NT2/D1 (cell line): Measurements from ENCODE around the gene SLC6A7.

Experiments used
- DNase-seq: peaks from one replicate; pipeline ENCODE4 v3.0.0-alpha.2; 2011; ENCODE audit warnings: low read depth, low spot score
- H3K27me3 ChIP-seq: 2 replicates; pipeline ENCODE4 v1.6.0; 2011; ENCODE audit warnings: mild to moderate bottlenecking; ENCODE audit not compliant: insufficient read length, insufficient read depth
- H3K36me3 ChIP-seq: 2 replicates; pipeline ENCODE4 v1.6.1; 2011; ENCODE audit warnings: mild to moderate bottlenecking, low read length, mixed read lengths; ENCODE audit not compliant: insufficient read depth, insufficient read length
- H3K4me1 ChIP-seq: 2 replicates; pipeline ENCODE4 v1.5.1; 2011; ENCODE audit not compliant: insufficient read depth, insufficient read length
- H3K4me3 ChIP-seq: 2 replicates; pipeline ENCODE4 v1.5.1; 2011; ENCODE audit warnings: low read depth; ENCODE audit not compliant: insufficient read length
- H3K9ac ChIP-seq: 2 replicates; pipeline ENCODE4 v1.6.0; 2011; ENCODE audit warnings: low read depth; ENCODE audit not compliant: insufficient read length
- H3K9me3 ChIP-seq: 2 replicates; pipeline ENCODE4 v1.5.1; 2011; ENCODE audit warnings: mild to moderate bottlenecking, low read length; ENCODE audit not compliant: insufficient read depth
- SUZ12 ChIP-seq: IDR thresholded peaks from 2 replicates; pipeline ENCODE4 v1.6.1; 2011; ENCODE audit not compliant: insufficient read length, insufficient read depth; ENCODE audit errors: extremely low read depth
- YY1 ChIP-seq: IDR thresholded peaks from 2 replicates; pipeline ENCODE4 v1.6.1; 2011; ENCODE audit not compliant: insufficient read length, insufficient read depth
- ZNF274 ChIP-seq: IDR thresholded peaks from 2 replicates; pipeline ENCODE4 v1.6.1; 2011; ENCODE audit warnings: mild to moderate bottlenecking, low read depth, low read length

SLC6A7 gene

DNA sequence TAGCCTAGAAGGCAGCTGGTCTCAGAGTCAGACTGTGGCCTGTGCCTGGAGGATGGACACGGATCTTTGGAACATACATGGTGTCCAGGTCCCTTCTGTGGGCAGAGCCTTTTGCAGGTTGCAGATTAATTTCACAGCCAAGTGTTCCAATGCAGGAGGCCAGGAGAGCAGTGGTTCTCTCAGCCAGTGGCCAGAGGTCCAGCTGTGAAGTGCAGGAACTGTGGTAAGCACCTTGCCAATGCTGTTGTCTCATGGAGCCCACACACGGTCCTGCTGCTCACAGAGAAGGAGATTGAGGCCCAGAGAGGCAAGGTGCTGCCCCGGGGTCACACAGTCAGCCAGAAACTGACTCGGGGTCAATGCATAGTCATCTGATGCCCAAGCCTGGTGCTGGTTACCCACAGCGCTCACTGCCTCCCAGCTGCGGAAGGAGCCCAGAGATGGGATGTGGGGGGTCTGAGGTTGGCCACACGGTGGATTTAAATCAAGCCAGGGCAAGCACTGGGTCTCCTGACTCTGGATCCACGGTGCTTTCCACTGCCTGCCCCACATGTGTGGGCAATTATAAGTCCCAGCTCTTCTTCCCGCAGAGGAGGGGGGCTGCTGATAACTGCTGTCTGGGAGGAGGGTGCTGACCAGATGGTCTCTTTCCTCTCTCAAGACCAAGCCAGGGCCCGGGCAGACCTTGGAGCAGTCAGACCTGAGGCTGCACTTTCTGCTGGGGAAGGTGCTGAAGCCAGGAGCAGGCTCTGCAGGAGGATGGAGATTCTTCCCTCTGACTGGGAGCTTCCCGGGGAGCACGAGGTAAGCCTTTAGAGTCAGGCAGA is 37.0 kb upstream of the SLC6A7 start:
- TF ChIP-seq SUZ12 (no peak), YY1 (no peak), ZNF274 (no peak)
- H3K9me3 ChIP-seq, result no peaks in the 10 kb centered on the region
- no peak for DNase-seq
- peaks cover 34% of the 10 kb centered on the region for H3K36me3 ChIP-seq
- no peak overlapping the region for H3K4me3 ChIP-seq
- peaks cover 16% of the 10 kb centered on the region for H3K4me1 ChIP-seq
- H3K9ac ChIP-seq, result no peak overlapping the region
- H3K27me3 ChIP-seq, result peaks cover 11% of the 10 kb centered on the region

DNA sequence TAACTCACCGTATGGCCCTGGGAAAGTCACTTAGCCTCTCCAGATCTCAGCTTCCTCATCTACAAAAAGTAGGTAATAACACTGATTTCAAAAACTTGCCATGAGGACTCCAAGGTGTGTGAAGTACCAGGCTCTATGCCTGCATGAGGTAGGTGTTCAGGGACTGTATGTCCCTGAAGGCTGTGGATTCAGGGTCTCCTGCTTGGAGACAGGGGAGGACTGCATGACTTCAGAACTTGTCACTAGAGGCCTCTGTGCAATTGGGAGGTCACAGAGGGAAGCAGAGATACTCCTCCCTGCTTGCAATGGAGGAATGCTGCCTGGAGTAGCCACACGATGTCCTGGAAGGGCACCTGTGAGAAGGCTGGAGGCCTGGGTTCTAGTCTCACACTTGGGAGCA is 36.4 kb upstream of the SLC6A7 start:
- H3K9ac ChIP-seq, result peak overlapping the region; percentile 4
- no peak for DNase-seq
- no peak overlapping the region for H3K4me3 ChIP-seq

DNA sequence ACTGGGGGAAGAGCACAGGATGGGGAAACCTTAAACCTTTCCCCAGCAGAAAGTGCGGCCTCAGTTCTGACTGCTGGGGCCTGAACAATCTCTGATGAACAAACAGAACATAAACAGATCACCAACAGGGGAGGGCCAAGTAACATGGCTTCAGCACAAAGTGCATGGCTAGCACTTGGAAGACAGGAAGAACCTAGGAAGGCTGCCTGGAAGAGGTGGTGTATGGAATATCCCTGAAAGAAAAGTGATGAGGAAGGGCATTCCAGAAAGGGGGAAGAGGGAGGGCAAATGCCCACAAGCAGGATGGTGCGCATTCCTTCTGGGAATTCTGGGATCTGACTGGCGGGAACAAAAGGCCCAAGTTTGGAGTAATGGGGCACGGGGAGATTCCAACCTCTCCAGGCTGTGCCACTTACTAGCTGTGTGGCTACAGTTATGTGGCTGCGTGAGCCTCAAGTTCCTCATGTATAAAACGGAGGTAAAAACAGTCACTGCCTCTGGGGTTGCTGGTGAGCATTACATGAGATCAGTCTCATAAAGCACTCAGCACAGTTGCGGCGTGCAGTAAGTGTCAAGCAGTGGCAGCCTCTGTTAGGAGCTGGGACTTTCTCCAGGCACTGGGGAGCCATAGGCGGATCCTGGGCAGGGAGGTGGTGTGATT is 35.8 kb upstream of the SLC6A7 start:
- TF ChIP-seq YY1 (no peak), SUZ12 (no peak), ZNF274 (no peak)
- Histone ChIP-seq H3K4me3 (no peak overlapping the region), H3K4me1 (peaks cover 16% of the 10 kb centered on the region), H3K9me3 (no peaks in the 10 kb centered on the region), H3K27me3 (peaks cover 18% of the 10 kb centered on the region), H3K36me3 (peaks cover 25% of the 10 kb centered on the region), H3K9ac (peak overlapping the region; percentile 43)
- DNase-seq, result no peak

More for the DNA sequence above, 36.4 kb upstream of the SLC6A7 start:
- H3K9me3 ChIP-seq, result no peaks in the 10 kb centered on the region
- no peak for TF ChIP-seq YY1
- TF ChIP-seq SUZ12, result no peak
- no peak for TF ChIP-seq ZNF274
- peaks cover 13% of the 10 kb centered on the region for H3K27me3 ChIP-seq
- peaks cover 31% of the 10 kb centered on the region for H3K36me3 ChIP-seq
- peaks cover 16% of the 10 kb centered on the region for H3K4me1 ChIP-seq

DNA sequence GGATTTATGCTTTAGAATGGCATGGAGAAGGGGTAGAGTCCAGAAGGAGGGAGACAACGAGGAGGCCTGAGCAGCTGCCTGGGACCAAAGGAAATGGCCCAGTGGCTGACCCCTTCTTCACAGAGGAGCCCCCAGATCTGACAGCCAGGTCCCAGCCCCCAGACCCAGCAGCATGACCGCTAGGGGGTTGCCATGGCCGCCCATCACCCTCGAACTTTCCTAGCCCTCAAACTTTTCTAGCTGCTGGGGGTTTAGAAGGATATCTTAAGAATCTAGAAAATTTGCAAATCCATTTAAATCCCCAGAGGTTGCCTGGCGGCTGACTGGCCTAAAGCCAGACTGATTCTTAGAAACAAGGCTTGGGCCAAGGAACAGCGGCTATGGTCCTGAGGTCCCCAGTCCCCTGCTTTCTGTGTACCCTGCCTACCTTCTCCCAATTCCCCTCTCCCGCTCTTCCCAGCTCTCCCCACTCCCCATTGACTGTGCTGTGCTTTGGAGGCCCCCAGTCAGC is 35.2 kb upstream of the SLC6A7 start:
- H3K4me3 ChIP-seq, result peak overlapping the region; percentile 11
- DNase-seq, result no peak
- peak overlapping the region; percentile 70 for H3K9ac ChIP-seq
- H3K9me3 ChIP-seq, result no peaks in the 10 kb centered on the region
- H3K27me3 ChIP-seq, result peaks cover 18% of the 10 kb centered on the region
- TF ChIP-seq YY1, result no peak
- TF ChIP-seq ZNF274, result no peak
- TF ChIP-seq SUZ12, result no peak
- peaks cover 23% of the 10 kb centered on the region for H3K36me3 ChIP-seq
- peaks cover 16% of the 10 kb centered on the region for H3K4me1 ChIP-seq

DNA sequence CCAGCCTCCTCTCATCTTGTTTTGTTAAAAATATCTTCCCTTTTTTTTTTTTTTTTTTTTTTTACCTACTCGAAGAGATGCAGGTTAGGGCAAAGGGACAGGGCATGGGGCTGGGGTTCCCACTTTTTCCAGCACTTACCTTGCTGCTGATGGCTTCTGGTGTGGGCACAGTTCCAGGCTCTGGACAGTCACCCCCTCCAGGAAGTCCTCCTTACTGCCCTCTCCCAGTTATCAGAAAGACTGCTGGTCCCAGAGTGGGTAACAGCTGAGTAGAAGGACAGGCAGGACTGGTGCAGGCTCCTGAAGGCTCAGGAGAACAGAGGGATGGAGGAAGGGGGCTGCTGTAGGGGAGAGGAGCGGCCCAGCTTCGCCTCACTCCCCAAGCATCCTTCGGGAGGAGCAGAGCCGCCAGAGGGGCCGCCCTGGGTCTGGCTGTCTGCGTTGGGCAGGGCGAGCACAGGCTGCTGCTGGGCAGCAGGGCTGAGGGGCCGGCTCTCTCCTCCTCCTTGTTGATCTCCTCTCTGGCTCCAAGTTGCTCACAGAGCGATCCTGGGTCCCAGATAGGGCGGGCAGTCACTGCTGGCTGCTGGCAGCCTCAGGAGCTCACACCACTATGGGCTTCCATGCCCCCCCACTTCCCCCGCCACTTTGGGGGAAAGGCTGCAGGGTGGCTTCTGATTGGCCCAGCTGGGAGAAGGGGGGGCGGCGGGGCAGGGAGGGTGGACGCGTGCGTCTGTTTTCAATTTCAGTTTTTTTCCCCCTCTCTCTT is 34.4 kb upstream of the SLC6A7 start, which contains the start of gene PDGFRB:
PDGFRB (minus strand) TSS at position 588 of the 769 bp plus-strand sequence. CDS start 18,798 bp downstream, outside the sequence.
- Histone ChIP-seq H3K36me3 (peaks cover 23% of the 10 kb centered on the region), H3K4me1 (peaks cover 22% of the 10 kb centered on the region)

GRCh38 chr5:150156027-150156368 is 33.9 kb upstream of the SLC6A7 start:
- no peak for DNase-seq
- Histone ChIP-seq H3K4me1 (peaks cover 22% of the 10 kb centered on the region), H3K27me3 (peaks cover 18% of the 10 kb centered on the region), H3K9ac (peak overlapping the region; percentile 18), H3K36me3 (peaks cover 22% of the 10 kb centered on the region), H3K9me3 (no peaks in the 10 kb centered on the region), H3K4me3 (peak overlapping the region; percentile 6)
- TF ChIP-seq ZNF274 (no peak), YY1 (no peak), SUZ12 (no peak)

More for the DNA sequence above, 34.4 kb upstream of the SLC6A7 start, which contains the start of gene PDGFRB:
- TF ChIP-seq YY1 (no peak), ZNF274 (no peak), SUZ12 (no peak)
- no peak for DNase-seq
- H3K27me3 ChIP-seq, result peaks cover 18% of the 10 kb centered on the region
- H3K9me3 ChIP-seq, result no peaks in the 10 kb centered on the region
- peak within 1 kb of the TSS; percentile 36 for H3K4me3 ChIP-seq
- H3K9ac ChIP-seq, result peak within 1 kb of the TSS; percentile 70

- no peak for DNase-seq
- no peak overlapping the region for H3K4me3 ChIP-seq
- H3K9ac ChIP-seq, result no peak overlapping the region
- no peak for TF ChIP-seq ZNF274
- TF ChIP-seq YY1, result no peak
- TF ChIP-seq SUZ12, result no peak
- peaks cover 18% of the 10 kb centered on the region for H3K27me3 ChIP-seq
- H3K36me3 ChIP-seq, result peaks cover 17% of the 10 kb centered on the region
- H3K9me3 ChIP-seq, result no peaks in the 10 kb centered on the region
- peaks cover 25% of the 10 kb centered on the region for H3K4me1 ChIP-seq
Measured at GRCh38 chr5:150156540-150156939, 33.3 kb upstream of the SLC6A7 start.
